ENCODE results near the gene UBE4A.

Gene UBE4A

DNA sequence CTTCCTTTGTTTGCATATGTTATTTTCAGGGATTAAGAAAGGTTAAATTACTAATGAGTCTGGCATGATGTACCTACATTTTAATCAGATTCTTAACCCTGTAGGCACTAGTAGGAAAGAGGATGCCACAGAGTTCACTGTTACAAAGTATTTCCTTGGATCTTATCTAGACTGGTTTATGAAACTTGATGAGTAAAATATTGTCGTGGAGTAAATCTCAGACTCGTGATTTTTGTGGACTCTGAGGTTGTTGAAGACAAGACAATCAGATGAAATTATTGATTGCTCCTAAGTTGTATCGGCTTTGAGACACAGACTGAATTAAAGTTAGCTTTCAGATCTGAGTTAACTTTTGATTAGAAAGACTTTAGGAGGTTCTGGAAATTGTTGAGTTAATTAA is 82.9 kb downstream of the UBE4A start:
- H2AFZ ChIP-seq (ENCODE audit: low read depth, low read length, severe bottlenecking): no peak overlapping the region
- no peak overlapping the region for H3K4me2 ChIP-seq (ENCODE audit: low read depth, low read length, poor library complexity, severe bottlenecking)
- no peaks in the 10 kb centered on the region for H3K9me3 ChIP-seq (ENCODE audit: insufficient read depth, low read length)
- H3K27me3 ChIP-seq (ENCODE audit: low read length): no peaks in the 10 kb centered on the region
- H3K27ac ChIP-seq (ENCODE audit: low read depth, low read length): no peak overlapping the region
- no peak overlapping the region for H3K4me3 ChIP-seq (ENCODE audit: insufficient read depth, low read length, poor library complexity, severe bottlenecking)
- H3K9ac ChIP-seq (ENCODE audit: low read length): no peak overlapping the region
- H3K36me3 ChIP-seq (ENCODE audit: low read length): peaks cover 19% of the 10 kb centered on the region
- TF ChIP-seq EZH2phosphoT487 (conservative IDR thresholded peaks at IDR 0.05; ENCODE audit: low read length) (no peak), CTCF (IDR thresholded peaks at IDR 0.05; ENCODE audit: insufficient read depth, low read length, poor library complexity, severe bottlenecking) (no peak)
- no peaks in the 10 kb centered on the region for H3F3A ChIP-seq (ENCODE audit: insufficient read depth)
- H4K20me1 ChIP-seq (ENCODE audit: low read depth, low read length): peaks cover 35% of the 10 kb centered on the region
- no peaks in the 10 kb centered on the region for H3K9me2 ChIP-seq (replicated peaks; ENCODE audit: insufficient read depth, low read length)
- H3K79me2 ChIP-seq (ENCODE audit: insufficient read depth, low read length): peaks cover 99% of the 10 kb centered on the region

- H3K9me2 ChIP-seq (replicated peaks; ENCODE audit: insufficient read depth, low read length): no peaks in the 10 kb centered on the region
- H3F3A ChIP-seq (ENCODE audit: insufficient read depth): no peaks in the 10 kb centered on the region
- H3K9ac ChIP-seq (ENCODE audit: low read length): no peak overlapping the region
- H3K4me3 ChIP-seq (ENCODE audit: insufficient read depth, low read length, poor library complexity, severe bottlenecking): no peak overlapping the region
- H3K9me3 ChIP-seq (ENCODE audit: insufficient read depth, low read length): no peaks in the 10 kb centered on the region
- TF ChIP-seq CTCF (IDR thresholded peaks at IDR 0.05; ENCODE audit: insufficient read depth, low read length, poor library complexity, severe bottlenecking) (no peak), EZH2phosphoT487 (conservative IDR thresholded peaks at IDR 0.05; ENCODE audit: low read length) (no peak)
- H3K79me2 ChIP-seq (ENCODE audit: insufficient read depth, low read length): peaks cover 99% of the 10 kb centered on the region
- no peak overlapping the region for H3K27ac ChIP-seq (ENCODE audit: low read depth, low read length)
- no peak overlapping the region for H2AFZ ChIP-seq (ENCODE audit: low read depth, low read length, severe bottlenecking)
- H4K20me1 ChIP-seq (ENCODE audit: low read depth, low read length): peaks cover 35% of the 10 kb centered on the region
- peaks cover 19% of the 10 kb centered on the region for H3K36me3 ChIP-seq (ENCODE audit: low read length)
- no peak overlapping the region for H3K4me2 ChIP-seq (ENCODE audit: low read depth, low read length, poor library complexity, severe bottlenecking)
- H3K27me3 ChIP-seq (ENCODE audit: low read length): no peaks in the 10 kb centered on the region
Measured at GRCh38 chr11:118442908-118443589, 83.6 kb downstream of the UBE4A start.

- no peak overlapping the region for H3K4me3 ChIP-seq (ENCODE audit: insufficient read depth, low read length, poor library complexity, severe bottlenecking)
Measured at GRCh38 chr11:118443590-118444218, 84.3 kb downstream of the UBE4A start.

More at GRCh38 chr11:118443590-118444218, 84.3 kb downstream of the UBE4A start:
- Histone ChIP-seq H3K36me3 (ENCODE audit: low read length) (peaks cover 21% of the 10 kb centered on the region), H3K9ac (ENCODE audit: low read length) (no peak overlapping the region), H3K27ac (ENCODE audit: low read depth, low read length) (no peak overlapping the region), H3K9me3 (ENCODE audit: insufficient read depth, low read length) (no peaks in the 10 kb centered on the region), H3K27me3 (ENCODE audit: low read length) (no peaks in the 10 kb centered on the region), H2AFZ (ENCODE audit: low read depth, low read length, severe bottlenecking) (no peak overlapping the region), H3K79me2 (ENCODE audit: insufficient read depth, low read length) (peaks cover 99% of the 10 kb centered on the region), H3K9me2 (replicated peaks; ENCODE audit: insufficient read depth, low read length) (no peaks in the 10 kb centered on the region), H3K4me2 (ENCODE audit: low read depth, low read length, poor library complexity, severe bottlenecking) (no peak overlapping the region), H3F3A (ENCODE audit: insufficient read depth) (no peaks in the 10 kb centered on the region), H4K20me1 (ENCODE audit: low read depth, low read length) (peaks cover 35% of the 10 kb centered on the region)
- TF ChIP-seq CTCF (IDR thresholded peaks at IDR 0.05; ENCODE audit: insufficient read depth, low read length, poor library complexity, severe bottlenecking) (no peak), EZH2phosphoT487 (conservative IDR thresholded peaks at IDR 0.05; ENCODE audit: low read length) (no peak)

All from SU-DHL-6 (cell line).